GM19025 (cell line): Measurements from ENCODE around the gene ZNF329.

ENCODE experiments used
- ATAC-seq: cut with Tn5 transposase; IDR thresholded peaks from one replicate; pipeline ENCODE4 v1.9.1; 2021; ENCODE audit warnings: mild to moderate bottlenecking, low read depth, moderate library complexity; ENCODE audit not compliant: unreplicated experiment

ZNF329 gene

DNA sequence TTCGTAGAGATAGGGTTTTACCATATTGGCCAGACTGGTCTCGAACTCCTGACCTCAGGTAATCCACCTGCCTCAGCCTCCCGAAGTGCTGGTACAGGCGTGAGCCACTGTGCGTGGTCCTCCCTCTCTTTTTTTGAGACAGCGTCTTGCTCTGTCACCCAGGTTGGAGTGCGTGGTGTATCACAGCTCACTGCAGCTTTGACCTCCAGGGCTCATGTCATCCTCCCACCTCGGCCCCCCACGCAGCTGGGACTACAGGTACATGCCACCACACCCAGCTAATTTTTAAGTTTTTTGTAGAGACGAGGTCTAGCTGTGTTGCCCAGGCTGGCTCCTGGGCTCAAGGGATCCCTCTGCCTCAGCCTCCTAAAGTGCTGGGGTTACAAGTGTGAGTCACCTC is 70.8 kb downstream of the ZNF329 start:
- ATAC-seq, result no peak
